Cardiac atrium fibroblast (primary cell): ENCODE results near the gene PSEN2. TPM values are rescaled to one million over a fixed set of nuclear protein-coding genes. Genes with fewer than 3 reads are reported as not detected.

Experiments used
- total RNA-seq: library from RNA; depleted of rRNA; stranded (reverse); fragments of >200 nt; gene quantifications from 2 replicates; pipeline ENCODE4 v1.2.3, GENCODE V29; 2015

Gene PSEN2
- 13.7 and 17.3 TPM in 2 replicates for total RNA-seq

DNA sequence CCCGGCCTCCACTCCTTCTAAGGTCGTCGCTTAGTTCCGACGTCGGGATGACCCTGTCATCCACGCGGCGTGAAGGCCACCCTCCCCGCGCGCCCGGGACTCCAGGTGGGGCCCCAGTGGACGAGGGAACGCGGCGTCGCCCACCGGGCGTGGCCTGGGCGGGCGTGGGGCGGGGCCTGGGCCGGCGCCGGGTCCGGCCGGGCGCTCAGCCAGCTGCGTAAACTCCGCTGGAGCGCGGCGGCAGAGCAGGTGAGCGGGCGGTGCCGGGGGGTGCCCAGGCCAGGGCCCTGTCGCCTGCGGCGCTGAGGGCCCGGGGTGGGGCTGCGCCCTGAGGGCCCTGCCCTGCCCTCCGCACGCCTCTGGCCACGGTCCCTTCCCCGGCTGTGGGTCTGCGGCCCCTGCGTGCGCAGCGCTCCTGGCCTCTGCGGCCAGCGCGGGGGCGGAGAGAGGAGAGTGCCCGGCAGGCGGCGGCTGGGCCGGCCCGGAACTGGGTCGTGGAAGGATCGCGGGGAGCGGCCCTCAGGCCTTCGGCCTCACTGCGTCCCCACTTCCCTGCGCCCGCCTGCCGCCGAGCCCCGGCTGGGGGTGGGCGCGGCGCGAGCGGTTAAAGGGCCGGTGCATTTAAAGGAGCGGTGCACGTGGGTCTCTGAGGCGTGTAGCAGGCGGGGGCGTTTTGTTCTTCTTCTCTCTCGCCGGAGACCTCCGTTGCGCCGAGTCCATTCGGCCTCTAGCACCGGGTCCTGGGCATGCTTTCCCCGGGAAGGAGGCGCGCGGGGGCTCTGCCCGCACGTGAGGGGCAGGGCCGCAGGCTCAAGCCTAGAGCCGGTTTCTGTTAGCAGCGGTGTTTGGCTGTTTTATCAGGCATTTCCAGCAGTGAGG lies at the start of gene PSEN2:
Gene PSEN2, plus strand, starts transcription at position 216 of the 879 bp plus-strand sequence. CDS start 11,292 bp downstream, outside the sequence.

DNA sequence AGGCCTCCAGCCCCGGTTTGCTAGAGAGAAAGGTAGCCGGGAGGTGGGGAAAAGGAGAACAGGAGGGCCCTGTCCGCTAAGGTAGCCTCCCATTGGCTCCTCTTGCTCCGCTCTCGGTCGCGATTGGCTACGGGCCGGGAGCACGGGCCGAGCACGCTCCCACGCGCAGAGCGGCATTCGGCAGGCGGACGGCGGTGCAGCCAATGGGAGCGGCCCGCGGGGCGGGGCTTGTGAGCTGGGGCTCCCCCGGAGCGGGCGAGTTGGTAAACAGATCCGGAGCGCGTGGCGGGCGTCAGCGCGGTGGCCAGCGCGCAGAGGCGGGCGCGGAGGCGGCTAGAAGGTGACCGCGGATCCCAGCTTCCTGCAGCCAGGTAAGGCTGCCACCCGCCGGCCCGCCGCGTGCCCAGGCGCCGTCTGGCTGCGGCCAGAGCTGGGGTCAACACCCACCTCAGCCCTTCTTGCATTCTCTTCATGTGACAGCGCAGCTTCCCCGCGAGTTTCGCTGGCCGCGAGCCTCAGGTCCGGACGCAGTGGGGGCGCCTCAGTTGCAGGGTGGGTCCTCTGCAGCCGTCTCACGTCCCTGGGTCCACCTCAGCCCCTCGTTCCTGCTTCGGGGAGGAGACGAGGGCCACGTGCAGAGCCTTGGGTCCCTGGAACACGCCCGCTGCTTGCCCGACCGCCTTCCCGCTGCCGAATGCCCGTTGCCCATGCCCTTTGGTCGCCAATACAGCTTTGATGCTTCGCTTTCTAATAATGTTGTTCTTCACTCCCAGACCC lies 69.8 kb downstream of the PSEN2 start, which contains the start of gene COQ8A:
Gene COQ8A, plus strand, starts transcription at position 266 of the 777 bp plus-strand sequence. CDS start 21,092 bp downstream, outside the sequence.

Other genes starting within 250 kb of the PSEN2 start
- gene ITPKB, start 131.3 kb upstream of the PSEN2 start, total RNA-seq = 4.3 and 15.9 TPM in 2 replicates
- 10.5 and 11.8 TPM in 2 replicates for gene COQ8A, start 69.7 kb downstream of the PSEN2 start, total RNA-seq